ENCODE measurements around the gene KLK15. TPM values are rescaled to one million over a fixed set of nuclear protein-coding genes. Genes with fewer than 3 reads are reported as not detected.
"Not testable (repeated sequence)": the region's sequence is repeated elsewhere in the genome, so short reads cannot be mapped to it uniquely, and the experiment has no call there.

The KLK15 gene
- total RNA-seq, 4 donors from 2014 or later = 1.3 to 3.8 TPM; not detected in 2

GRCh38 chr19:50815439-50815838 is 17.9 kb downstream of the KLK15 start:
- Histone ChIP-seq H3K4me3 (no peak overlapping the region), H3K9me3 (no peaks in the 10 kb centered on the region), H3K36me3 (no peaks in the 10 kb centered on the region), H3K27me3 (peaks cover 43% of the 10 kb centered on the region), H3K27ac (no peak overlapping the region), H3K4me1 (peaks cover 0 to 24% (median 18%) of the 10 kb centered on the region in 4 donors)
- intact Hi-C loops (cut with DNase I; ENCODE audit: low total_unique reads) (no loop called here), in situ Hi-C loops (cut with MboI; ENCODE audit: low pct_ligation_motif_present in 1 of 4, low pct_unique_long_range_greater_than_20kb in 1 of 4, low sequenced_read_pairs in 3 of 4) (no loop called here)
- no peak for DNase-seq
- TF ChIP-seq EP300 (IDR thresholded peaks at IDR 0.05; ENCODE audit: low read depth) (no peak), POLR2A (IDR thresholded peaks at IDR 0.05) (no peak), POLR2AphosphoS5 (IDR thresholded peaks at IDR 0.05) (no peak)
- TF ChIP-seq, protein P1, sequence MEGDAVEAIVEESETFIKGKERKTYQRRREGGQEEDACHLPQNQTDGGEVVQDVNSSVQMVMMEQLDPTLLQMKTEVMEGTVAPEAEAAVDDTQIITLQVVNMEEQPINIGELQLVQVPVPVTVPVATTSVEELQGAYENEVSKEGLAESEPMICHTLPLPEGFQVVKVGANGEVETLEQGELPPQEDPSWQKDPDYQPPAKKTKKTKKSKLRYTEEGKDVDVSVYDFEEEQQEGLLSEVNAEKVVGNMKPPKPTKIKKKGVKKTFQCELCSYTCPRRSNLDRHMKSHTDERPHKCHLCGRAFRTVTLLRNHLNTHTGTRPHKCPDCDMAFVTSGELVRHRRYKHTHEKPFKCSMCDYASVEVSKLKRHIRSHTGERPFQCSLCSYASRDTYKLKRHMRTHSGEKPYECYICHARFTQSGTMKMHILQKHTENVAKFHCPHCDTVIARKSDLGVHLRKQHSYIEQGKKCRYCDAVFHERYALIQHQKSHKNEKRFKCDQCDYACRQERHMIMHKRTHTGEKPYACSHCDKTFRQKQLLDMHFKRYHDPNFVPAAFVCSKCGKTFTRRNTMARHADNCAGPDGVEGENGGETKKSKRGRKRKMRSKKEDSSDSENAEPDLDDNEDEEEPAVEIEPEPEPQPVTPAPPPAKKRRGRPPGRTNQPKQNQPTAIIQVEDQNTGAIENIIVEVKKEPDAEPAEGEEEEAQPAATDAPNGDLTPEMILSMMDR (IDR thresholded peaks at IDR 0.05) = no peak
- 83 to 100% methylated on average over 1 of the region's 1 CpG for WGBS, 2 donors (ENCODE audit: low coverage in 1 of 2)

DNA sequence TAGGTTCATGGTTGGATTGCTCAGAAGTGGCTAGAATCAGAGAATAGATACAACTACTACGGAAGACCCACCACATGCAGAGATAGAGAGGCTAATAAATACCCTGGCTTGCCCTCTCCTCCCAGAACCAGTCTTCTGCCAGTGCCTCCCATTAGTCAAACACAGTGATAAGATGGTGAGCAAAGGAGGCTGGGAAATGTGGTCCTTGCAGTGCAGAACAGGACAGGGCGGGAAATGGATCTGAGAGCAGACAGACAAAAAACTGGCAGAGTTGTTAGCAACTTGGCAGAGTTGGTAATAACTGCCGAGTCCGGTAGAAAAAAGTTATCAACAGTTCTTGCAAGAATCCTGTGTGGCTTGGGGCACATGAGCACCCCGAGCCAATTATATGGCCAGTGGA is 18.5 kb downstream of the KLK15 start:
- Histone ChIP-seq H3K36me3 (no peaks in the 10 kb centered on the region), H3K27ac (no peak overlapping the region), H3K4me3 (no peak overlapping the region), H3K27me3 (peaks cover 37% of the 10 kb centered on the region), H3K4me1 (peaks cover 0 to 18% (median 14%) of the 10 kb centered on the region in 4 donors), H3K9me3 (no peaks in the 10 kb centered on the region)
- in situ Hi-C loops (cut with MboI; ENCODE audit: low pct_ligation_motif_present in 1 of 4, low pct_unique_long_range_greater_than_20kb in 1 of 4, low sequenced_read_pairs in 3 of 4) = no loop called here
- intact Hi-C loops (cut with DNase I; ENCODE audit: low total_unique reads) = no loop called here
- no peak for TF ChIP-seq EP300 (IDR thresholded peaks at IDR 0.05; ENCODE audit: low read depth)
- WGBS, 2 donors (ENCODE audit: low coverage in 1 of 2) = 81 to 90% methylated on average over 3 to 5 of the region's 5 CpGs
- no peak for DNase-seq

DNA sequence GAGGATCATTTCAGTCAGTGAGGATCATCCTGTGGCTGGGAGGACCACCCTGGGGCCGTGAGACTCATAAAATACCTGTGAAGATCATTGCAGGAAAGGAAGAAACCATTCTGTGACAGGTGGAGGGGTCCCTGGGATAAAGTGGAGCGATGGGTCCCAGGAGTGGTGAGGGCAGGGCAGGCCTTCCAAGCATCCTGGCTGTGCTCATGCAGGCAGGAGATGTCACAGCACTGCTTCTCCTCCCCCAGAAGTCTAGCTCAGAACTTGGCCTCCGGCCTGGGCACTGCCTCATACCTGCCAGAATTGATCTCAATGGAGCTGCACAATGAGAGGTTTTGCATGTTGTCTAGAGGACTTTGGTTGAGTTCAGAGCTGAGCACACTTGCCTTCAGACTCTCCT is 20.9 kb downstream of the KLK15 start:
- Histone ChIP-seq H3K27me3 (peaks cover 13% of the 10 kb centered on the region), H3K36me3 (no peaks in the 10 kb centered on the region), H3K4me3 (no peak overlapping the region), H3K9me3 (no peaks in the 10 kb centered on the region), H3K27ac (no peak overlapping the region), H3K4me1 (no peaks in the 10 kb centered on the region)
- intact Hi-C loops (cut with DNase I; ENCODE audit: low total_unique reads) (no loop called here), in situ Hi-C loops (cut with MboI; ENCODE audit: low pct_ligation_motif_present in 1 of 4, low pct_unique_long_range_greater_than_20kb in 1 of 4, low sequenced_read_pairs in 3 of 4) (no loop called here)
- DNase-seq = no peak
- TF ChIP-seq, protein P1 (IDR thresholded peaks at IDR 0.05) = no peak
- WGBS, 2 donors (ENCODE audit: low coverage in 1 of 2) = 76% methylated on average over 3 of the region's 3 CpGs; no CpG with 5 or more reads in 1 of the 2 donors

GRCh38 chr19:50811622-50812238 is 21.6 kb downstream of the KLK15 start:
- H3K4me1 ChIP-seq; H3K27me3 ChIP-seq; H3K4me3 ChIP-seq; H3K36me3 ChIP-seq; DNase-seq; H3K9me3 ChIP-seq; intact Hi-C loops (cut with DNase I; ENCODE audit: low total_unique reads); H3K27ac ChIP-seq; in situ Hi-C loops (cut with MboI; ENCODE audit: low pct_ligation_motif_present in 1 of 4, low pct_unique_long_range_greater_than_20kb in 1 of 4, low sequenced_read_pairs in 3 of 4): not testable (repeated sequence)
- 90% methylated on average over 3 of the region's 3 CpGs; no CpG with 5 or more reads in 1 of the 2 donors for WGBS, 2 donors (ENCODE audit: low coverage in 1 of 2)

GRCh38 chr19:50808856-50809255 is 24.5 kb downstream of the KLK15 start:
- in situ Hi-C loops (cut with MboI; ENCODE audit: low pct_ligation_motif_present in 1 of 4, low pct_unique_long_range_greater_than_20kb in 1 of 4, low sequenced_read_pairs in 3 of 4) = no loop called here
- no peak overlapping the region for H3K27ac ChIP-seq
- intact Hi-C loops (cut with DNase I; ENCODE audit: low total_unique reads) = no loop called here
- no peaks in the 10 kb centered on the region for H3K36me3 ChIP-seq
- H3K4me3 ChIP-seq = no peak overlapping the region
- no peak for DNase-seq
- H3K27me3 ChIP-seq = no peaks in the 10 kb centered on the region
- no peak for TF ChIP-seq EP300 (IDR thresholded peaks at IDR 0.05; ENCODE audit: low read depth)
- no peak for TF ChIP-seq POLR2A (IDR thresholded peaks at IDR 0.05)
- TF ChIP-seq POLR2AphosphoS5 (IDR thresholded peaks at IDR 0.05) = no peak
- TF ChIP-seq, protein P1 (IDR thresholded peaks at IDR 0.05) = no peak
- H3K4me1 ChIP-seq = peaks cover 1 to 9% (median 7%) of the 10 kb centered on the region in 4 donors
- 55% methylated on average over 1 of the region's 1 CpG; no CpG with 5 or more reads in 1 of the 2 donors for WGBS, 2 donors (ENCODE audit: low coverage in 1 of 2)
- no peaks in the 10 kb centered on the region for H3K9me3 ChIP-seq

Measured in transverse colon (tissue), 4 donors.